ENCODE data around the gene SH3PXD2A. TPM values are rescaled to one million over a fixed set of nuclear protein-coding genes. Genes with fewer than 3 reads are reported as not detected.

SH3PXD2A gene
- total RNA-seq, 5 donors from 2014 or later (not counting 1 experiment from before 2014, with no cell fraction given): 5.8 to 11.8 (median 9.8) TPM

DNA sequence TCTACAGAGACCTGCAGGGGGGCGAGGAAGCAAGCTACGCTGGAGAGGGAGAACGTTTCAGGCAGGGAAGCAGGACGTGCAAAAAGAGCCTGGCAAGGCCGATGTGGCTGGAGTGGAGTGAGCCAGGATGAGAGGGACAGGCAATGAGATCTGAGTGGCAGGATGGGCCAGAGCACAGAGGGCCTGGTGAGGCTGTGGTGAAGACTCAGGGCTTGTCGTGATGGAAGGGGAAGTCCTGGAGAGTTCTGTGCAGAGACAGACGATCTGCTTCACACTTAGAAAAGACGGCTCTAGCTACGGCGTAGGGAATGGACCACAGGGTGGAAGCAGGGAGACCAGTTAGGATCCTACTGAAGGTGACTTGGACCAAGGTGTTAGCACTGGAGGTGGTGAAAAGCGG is 87.0 kb downstream of the SH3PXD2A start:
- H3K36me3 ChIP-seq (ENCODE audit: control insufficient read depth in 2 of 2, extremely low read depth in 1 of 2, insufficient read depth in 1 of 2, low read length in 1 of 2): no peaks in the 10 kb centered on the region
- H3K4me1 ChIP-seq (ENCODE audit: control insufficient read depth in 1 of 2, extremely low read depth in 1 of 2, insufficient read depth in 2 of 2, low read length in 2 of 2): peaks cover 56 to 73% of the 10 kb centered on the region in 2 experiments
- Mint-ChIP-seq H3K27ac (peak overlapping the region in 1 of 2 donors; percentile 30), H3K36me3 (no peaks in the 10 kb centered on the region), H3K4me3 (no peak overlapping the region), H3K9me3 (no peaks in the 10 kb centered on the region), H3K27me3 (no peaks in the 10 kb centered on the region), H3K4me1 (peaks cover 70 to 85% (median 77%) of the 10 kb centered on the region in 3 donors)
- H3K27ac ChIP-seq (ENCODE audit: low read length): no peak overlapping the region
- no peak for ATAC-seq (replicated peaks in 1 of 4)
- no peaks in the 10 kb centered on the region for H3K9me3 ChIP-seq
- no peak overlapping the region for H3K4me3 ChIP-seq (ENCODE audit: control insufficient read depth in 1 of 2, extremely low read depth in 1 of 2, low read length in 1 of 2)
- H3K27me3 ChIP-seq (replicated peaks in 1 of 2; ENCODE audit: control insufficient read depth in 2 of 2, extremely low read depth in 1 of 2, insufficient read depth in 2 of 2, low read length in 1 of 2): no peaks in the 10 kb centered on the region
- 87% methylated on average over 11 of the region's 11 CpGs for WGBS (ENCODE audit: insufficient coverage)
- ChIA-PET CTCF (no interaction called here), POLR2A (no interaction called here)
- no peak for DNase-seq

DNA sequence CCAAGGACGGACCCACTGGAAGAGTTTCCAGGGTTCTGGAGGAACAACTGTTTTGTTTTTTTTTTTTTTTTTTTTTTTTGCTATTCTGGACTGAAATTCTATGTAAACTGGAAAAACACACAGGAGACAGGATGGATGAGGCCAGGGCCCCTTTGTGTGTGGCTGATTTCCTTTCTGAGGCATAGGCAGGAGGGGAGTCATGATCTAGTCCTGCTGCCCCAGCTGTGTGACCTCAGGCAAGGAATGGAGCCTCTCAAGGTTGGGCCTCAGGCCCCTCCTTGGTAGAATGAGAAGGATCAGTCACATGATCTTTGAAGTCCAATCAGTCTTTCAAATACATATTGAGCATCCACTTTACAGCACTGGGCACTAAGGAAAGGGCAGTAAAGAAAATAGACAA is 87.6 kb downstream of the SH3PXD2A start:
- Histone ChIP-seq H3K9me3 (no peaks in the 10 kb centered on the region), H3K27ac (ENCODE audit: low read length) (no peak overlapping the region), H3K4me1 (ENCODE audit: control insufficient read depth in 1 of 2, extremely low read depth in 1 of 2, insufficient read depth in 2 of 2, low read length in 2 of 2) (peaks cover 57 to 75% of the 10 kb centered on the region in 2 experiments), H3K4me3 (ENCODE audit: control insufficient read depth in 1 of 2, extremely low read depth in 1 of 2, low read length in 1 of 2) (no peak overlapping the region), H3K36me3 (ENCODE audit: control insufficient read depth in 2 of 2, extremely low read depth in 1 of 2, insufficient read depth in 1 of 2, low read length in 1 of 2) (no peaks in the 10 kb centered on the region), H3K27me3 (replicated peaks in 1 of 2; ENCODE audit: control insufficient read depth in 2 of 2, extremely low read depth in 1 of 2, insufficient read depth in 2 of 2, low read length in 1 of 2) (no peaks in the 10 kb centered on the region)
- Mint-ChIP-seq H3K9me3 (no peaks in the 10 kb centered on the region), H3K27ac (no peak overlapping the region), H3K27me3 (no peaks in the 10 kb centered on the region), H3K4me3 (no peak overlapping the region), H3K36me3 (no peaks in the 10 kb centered on the region), H3K4me1 (peaks cover 76 to 89% (median 81%) of the 10 kb centered on the region in 3 donors)
- ChIA-PET CTCF (no interaction called here), POLR2A (no interaction called here)
- no CpG with 5 or more reads among the region's 1 CpG for WGBS (ENCODE audit: insufficient coverage)
- ATAC-seq (replicated peaks in 1 of 4): no peak
- DNase-seq: no peak

DNA sequence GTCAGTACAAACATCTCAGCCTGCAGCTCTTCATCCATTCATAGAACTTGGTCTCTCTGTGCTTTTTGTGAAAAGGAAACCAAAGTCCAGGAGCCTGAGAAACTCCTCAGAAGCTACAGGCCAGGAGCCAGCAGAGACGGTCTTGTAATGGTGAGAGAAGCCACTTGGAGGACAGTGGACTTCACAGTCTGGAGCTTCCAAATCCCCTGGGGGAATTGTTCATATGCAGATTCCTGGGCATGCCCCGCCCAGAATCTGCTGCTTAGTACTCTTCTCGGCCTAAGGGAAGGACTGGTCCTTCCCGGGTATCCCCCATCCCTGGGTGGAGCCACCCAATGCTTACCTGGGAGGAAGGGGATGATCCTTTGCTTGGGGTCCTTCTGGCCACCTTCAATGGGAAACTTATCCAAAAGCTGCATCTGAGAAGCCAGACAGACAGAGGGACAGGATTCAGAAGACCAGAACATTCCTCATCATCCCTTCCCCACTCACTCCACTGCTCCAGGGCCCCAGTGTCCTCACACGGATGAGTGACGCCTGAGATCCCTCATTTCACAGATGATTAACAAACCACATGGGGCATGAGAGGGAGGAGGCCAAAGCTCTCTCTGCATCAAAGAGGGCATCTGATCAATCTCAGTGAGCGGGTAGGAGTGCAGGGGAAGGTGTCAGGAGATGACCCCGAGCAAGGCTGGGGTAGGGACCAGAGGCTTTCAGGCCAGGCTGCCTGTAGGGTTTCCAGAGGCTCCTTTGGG is 88.4 kb downstream of the SH3PXD2A start:
- Histone ChIP-seq H3K27ac (ENCODE audit: low read length) (no peak overlapping the region), H3K4me3 (ENCODE audit: control insufficient read depth in 1 of 2, extremely low read depth in 1 of 2, low read length in 1 of 2) (no peak overlapping the region), H3K9me3 (no peaks in the 10 kb centered on the region), H3K36me3 (ENCODE audit: control insufficient read depth in 2 of 2, extremely low read depth in 1 of 2, insufficient read depth in 1 of 2, low read length in 1 of 2) (no peaks in the 10 kb centered on the region), H3K27me3 (replicated peaks in 1 of 2; ENCODE audit: control insufficient read depth in 2 of 2, extremely low read depth in 1 of 2, insufficient read depth in 2 of 2, low read length in 1 of 2) (peaks cover 0 to 5% of the 10 kb centered on the region in 2 experiments), H3K4me1 (ENCODE audit: control insufficient read depth in 1 of 2, extremely low read depth in 1 of 2, insufficient read depth in 2 of 2, low read length in 2 of 2) (peaks cover 56 to 75% of the 10 kb centered on the region in 2 experiments)
- Mint-ChIP-seq H3K36me3 (no peaks in the 10 kb centered on the region), H3K4me1 (peaks cover 69 to 82% (median 78%) of the 10 kb centered on the region in 3 donors), H3K9me3 (no peaks in the 10 kb centered on the region), H3K27me3 (no peaks in the 10 kb centered on the region), H3K27ac (peak overlapping the region in 1 of 2 donors; percentile 87), H3K4me3 (peak overlapping the region in 1 of 3 donors; percentile 71)
- POLR2A ChIA-PET: no interaction called here
- CTCF ChIA-PET: interaction anchor here (0.5 to 0.6 kb wide), 2 partner anchors 488 to 489 kb away, joined by 3 to 6 read pairs; partner anchors contain the start of gene GSTO1 (in 1 of the 2)
- DNase-seq: no peak
- 100% methylated on average over 3 of the region's 8 CpGs for WGBS (ENCODE audit: insufficient coverage)
- ATAC-seq (replicated peaks in 1 of 4): no peak

DNA sequence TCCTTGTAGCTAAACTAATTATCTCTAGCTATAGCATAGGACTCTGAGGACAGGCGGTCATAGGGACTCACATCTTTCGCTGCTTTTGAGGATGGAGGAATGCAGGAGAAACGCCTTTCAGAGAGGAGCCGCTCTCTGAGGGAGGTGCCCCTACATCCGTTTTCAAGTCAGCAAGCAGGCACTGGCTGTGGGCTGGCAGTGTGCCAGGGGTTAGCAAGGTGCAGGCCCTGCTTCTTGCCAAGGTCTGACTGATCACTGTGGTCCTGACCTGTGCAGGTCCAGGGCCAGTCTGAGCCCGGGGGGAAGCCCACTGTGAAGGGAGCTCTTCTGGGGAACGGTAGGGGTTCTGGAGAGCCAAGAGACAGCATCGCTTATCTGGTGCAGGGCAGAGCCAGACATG is 89.4 kb downstream of the SH3PXD2A start:
- ATAC-seq (replicated peaks in 1 of 4) (peak; percentile 81 to 86 (median 84)), DNase-seq (peak; percentile 65 to 90 (median 78))
- no peaks in the 10 kb centered on the region for H3K9me3 ChIP-seq
- no peaks in the 10 kb centered on the region for H3K36me3 Mint-ChIP-seq
- no peak overlapping the region for H3K27ac ChIP-seq (ENCODE audit: low read length)
- POLR2A ChIA-PET: no interaction called here
- H3K4me3 ChIP-seq (ENCODE audit: control insufficient read depth in 1 of 2, extremely low read depth in 1 of 2, low read length in 1 of 2): no peak overlapping the region
- H3K27me3 ChIP-seq (replicated peaks in 1 of 2; ENCODE audit: control insufficient read depth in 2 of 2, extremely low read depth in 1 of 2, insufficient read depth in 2 of 2, low read length in 1 of 2): peaks cover 0 to 5% of the 10 kb centered on the region in 2 experiments
- H3K27me3 Mint-ChIP-seq: no peaks in the 10 kb centered on the region
- no peaks in the 10 kb centered on the region for H3K9me3 Mint-ChIP-seq
- no peaks in the 10 kb centered on the region for H3K36me3 ChIP-seq (ENCODE audit: control insufficient read depth in 2 of 2, extremely low read depth in 1 of 2, insufficient read depth in 1 of 2, low read length in 1 of 2)
- peaks cover 54 to 66% of the 10 kb centered on the region in 2 experiments for H3K4me1 ChIP-seq (ENCODE audit: control insufficient read depth in 1 of 2, extremely low read depth in 1 of 2, insufficient read depth in 2 of 2, low read length in 2 of 2)
- peak overlapping the region; percentile 81 to 87 for H3K27ac Mint-ChIP-seq
- WGBS (ENCODE audit: insufficient coverage): 10% methylated on average over 7 of the region's 8 CpGs
- CTCF ChIA-PET: interaction anchor here (0.5 to 2.2 kb wide), 6 partner anchors 12 to 568 kb away, joined by 3 to 8 read pairs (median 4); partner anchors contain the start of gene GSTO1 (in 1 of the 2)
- H3K4me3 Mint-ChIP-seq: peak overlapping the region; percentile 41 to 71 (median 49)
- peaks cover 63 to 77% (median 77%) of the 10 kb centered on the region in 3 donors for H3K4me1 Mint-ChIP-seq

DNA sequence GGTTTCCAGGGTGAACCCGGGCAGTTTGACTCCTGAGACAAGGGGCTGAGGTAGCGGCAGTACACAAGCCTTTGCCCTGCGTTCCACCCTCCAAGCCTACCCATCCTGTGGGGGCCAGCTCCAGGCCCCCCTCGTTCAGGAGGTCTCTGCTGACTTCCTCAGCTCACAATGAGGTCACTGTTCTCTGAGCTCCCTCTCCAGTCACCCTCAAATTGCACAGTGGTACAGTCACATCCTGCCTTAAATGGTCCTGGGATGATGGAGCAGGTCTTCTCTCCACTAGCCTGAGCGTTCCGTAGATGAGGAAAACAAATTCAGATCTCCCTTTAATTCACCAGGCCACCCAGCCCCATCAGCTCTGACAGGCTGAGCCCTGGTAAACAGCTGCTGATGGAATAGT is 90.2 kb downstream of the SH3PXD2A start:
- H3K27ac Mint-ChIP-seq: peak overlapping the region; percentile 81 to 87
- POLR2A ChIA-PET: no interaction called here
- H3K4me1 ChIP-seq (ENCODE audit: control insufficient read depth in 1 of 2, extremely low read depth in 1 of 2, insufficient read depth in 2 of 2, low read length in 2 of 2): peaks cover 54 to 66% of the 10 kb centered on the region in 2 experiments
- no peaks in the 10 kb centered on the region for H3K9me3 ChIP-seq
- no peak overlapping the region for H3K4me3 ChIP-seq (ENCODE audit: control insufficient read depth in 1 of 2, extremely low read depth in 1 of 2, low read length in 1 of 2)
- no peaks in the 10 kb centered on the region for H3K9me3 Mint-ChIP-seq
- no peaks in the 10 kb centered on the region for H3K36me3 ChIP-seq (ENCODE audit: control insufficient read depth in 2 of 2, extremely low read depth in 1 of 2, insufficient read depth in 1 of 2, low read length in 1 of 2)
- H3K4me3 Mint-ChIP-seq: peak overlapping the region in 2 of 3 donors; percentile 41 to 71
- H3K4me1 Mint-ChIP-seq: peaks cover 64 to 77% (median 77%) of the 10 kb centered on the region in 3 donors
- DNase-seq: peak in 3 of 35 experiments; percentile 10 to 27 (median 12)
- ATAC-seq (replicated peaks in 1 of 4): peak; percentile 20 to 53 (median 30)
- H3K36me3 Mint-ChIP-seq: no peaks in the 10 kb centered on the region
- CTCF ChIA-PET: interaction anchor here (0.6 to 2.2 kb wide), 6 partner anchors 12 to 568 kb away, joined by 3 to 8 read pairs (median 4); no protein-coding TSS in a partner anchor
- WGBS (ENCODE audit: insufficient coverage): 50% methylated on average over 2 of the region's 6 CpGs
- no peak overlapping the region for H3K27ac ChIP-seq (ENCODE audit: low read length)
- H3K27me3 Mint-ChIP-seq: no peaks in the 10 kb centered on the region
- peaks cover 0 to 5% of the 10 kb centered on the region in 2 experiments for H3K27me3 ChIP-seq (replicated peaks in 1 of 2; ENCODE audit: control insufficient read depth in 2 of 2, extremely low read depth in 1 of 2, insufficient read depth in 2 of 2, low read length in 1 of 2)

DNA sequence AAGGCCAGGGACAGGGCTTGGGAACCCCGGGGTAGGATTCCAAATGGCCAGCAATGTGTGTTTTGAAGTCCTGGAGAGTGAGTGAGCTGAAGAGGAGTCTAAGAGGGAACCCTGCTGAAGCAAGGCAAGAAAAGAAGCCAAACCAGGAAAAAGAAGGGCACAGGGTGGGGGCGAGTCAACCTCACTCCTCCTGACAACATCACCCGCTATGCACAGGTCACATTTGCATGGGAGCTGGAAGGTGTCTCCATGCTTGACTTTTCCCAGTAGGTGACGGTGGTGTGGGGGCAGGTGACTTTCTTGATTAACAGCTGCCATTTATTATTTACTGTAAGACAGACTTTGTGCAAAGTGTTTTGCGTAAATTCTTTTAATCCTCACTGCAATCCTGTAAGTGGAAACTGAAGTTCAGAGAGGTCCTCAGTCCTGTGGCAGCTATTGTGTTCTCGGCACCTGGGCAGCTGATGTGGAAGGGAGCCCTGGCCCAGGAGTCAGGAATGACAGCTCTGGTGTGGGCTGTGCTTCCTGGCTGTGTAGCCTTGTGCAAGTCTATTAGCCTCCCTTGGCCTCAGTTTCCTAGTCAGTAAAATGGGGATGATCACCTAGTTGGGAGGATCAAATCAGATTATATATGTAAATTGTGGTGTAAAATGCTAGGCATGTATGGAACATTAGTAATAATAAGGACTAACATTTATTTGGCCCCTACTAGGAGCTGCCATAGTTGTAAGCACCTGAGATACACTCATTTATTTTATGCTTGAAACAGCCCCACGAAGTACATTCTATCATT is 90.9 kb downstream of the SH3PXD2A start:
- peak overlapping the region; percentile 9 for H3K27ac ChIP-seq (ENCODE audit: low read length)
- H3K27me3 Mint-ChIP-seq: no peaks in the 10 kb centered on the region
- 85% methylated on average over 3 of the region's 7 CpGs for WGBS (ENCODE audit: insufficient coverage)
- H3K9me3 ChIP-seq: no peaks in the 10 kb centered on the region
- H3K27me3 ChIP-seq (replicated peaks in 1 of 2; ENCODE audit: control insufficient read depth in 2 of 2, extremely low read depth in 1 of 2, insufficient read depth in 2 of 2, low read length in 1 of 2): peaks cover 0 to 5% of the 10 kb centered on the region in 2 experiments
- H3K4me1 Mint-ChIP-seq: peaks cover 70 to 78% (median 78%) of the 10 kb centered on the region in 3 donors
- ChIA-PET CTCF (interaction anchor here (0.5 to 2.2 kb wide), 6 partner anchors 9 to 357 kb away, joined by 3 to 8 read pairs (median 3); no protein-coding TSS in a partner anchor), POLR2A (no interaction called here)
- peak overlapping the region; percentile 40 to 71 (median 48) for H3K4me3 Mint-ChIP-seq
- DNase-seq: no peak
- no peak overlapping the region for H3K4me3 ChIP-seq (ENCODE audit: control insufficient read depth in 1 of 2, extremely low read depth in 1 of 2, low read length in 1 of 2)
- H3K27ac Mint-ChIP-seq: peak overlapping the region; percentile 84 to 93
- no peaks in the 10 kb centered on the region for H3K36me3 Mint-ChIP-seq
- no peak for ATAC-seq (replicated peaks in 1 of 4)
- no peaks in the 10 kb centered on the region for H3K36me3 ChIP-seq (ENCODE audit: control insufficient read depth in 2 of 2, extremely low read depth in 1 of 2, insufficient read depth in 1 of 2, low read length in 1 of 2)
- H3K4me1 ChIP-seq (ENCODE audit: control insufficient read depth in 1 of 2, extremely low read depth in 1 of 2, insufficient read depth in 2 of 2, low read length in 2 of 2): peaks cover 58 to 71% of the 10 kb centered on the region in 2 experiments
- no peaks in the 10 kb centered on the region for H3K9me3 Mint-ChIP-seq

Data from T-cell (primary cell).